ENCODE data around the gene SPAG9. TPM values are rescaled to one million over a fixed set of nuclear protein-coding genes. Genes with fewer than 3 reads are reported as not detected.

SPAG9 gene
- total RNA-seq, 1 experiment from 2014 or later = 77.6 TPM

GRCh38 chr17:50934672-50935220 lies 185.9 kb downstream of the SPAG9 start:
- no peak overlapping the region for H2AFZ ChIP-seq (ENCODE audit: low read depth, low read length, poor library complexity, severe bottlenecking)
- DNase-seq (ENCODE audit: low read depth, low spot score) = no peak
- ChIA-PET RAD21 (ENCODE audit: low non-redundant PET in 1 of 2, low total read pairs in 2 of 2, uncharacterized antibody in 2 of 2, unreplicated experiment in 2 of 2) (no interaction called here), POLR2A (interaction anchor here (1.0 to 2.0 kb wide), 4 partner anchors 9 to 68 kb away, joined by 3 to 17 read pairs (median 4); partner anchors contain the start of gene TOB1), CTCF (no interaction called here)
- no peak for ATAC-seq
- no peaks in the 10 kb centered on the region for H3K9me2 ChIP-seq (ENCODE audit: insufficient read depth)
- no peaks in the 10 kb centered on the region for H3K79me2 ChIP-seq (ENCODE audit: insufficient read depth, low read length)
- no TSS peak for BruUV-seq (replicated peaks)
- intact Hi-C loops (cut with micrococcal nuclease) = no loop called here
- no peaks in the 10 kb centered on the region for H3K36me3 ChIP-seq (ENCODE audit: control insufficient read depth in 1 of 2, insufficient read depth in 2 of 2, low read length in 2 of 2)
- no peak overlapping the region for H3K27ac ChIP-seq (ENCODE audit: low read depth, low read length)
- H4K20me1 ChIP-seq (ENCODE audit: insufficient read depth) = no peaks in the 10 kb centered on the region
- no peak overlapping the region for H3K4me2 ChIP-seq (ENCODE audit: low read length)
- TF ChIP-seq CBX3 (IDR thresholded peaks at IDR 0.05; ENCODE audit: low read depth) (no peak), JUND (IDR thresholded peaks at IDR 0.05) (no peak), TCF7L2 (IDR thresholded peaks at IDR 0.05; ENCODE audit: borderline replicate concordance, extremely low read depth, insufficient read depth, insufficient read length) (no peak), MAX (IDR thresholded peaks at IDR 0.05) (no peak), CTCF (IDR thresholded peaks at IDR 0.05 in 2 of 3, conservative IDR thresholded peaks at IDR 0.05 in 1 of 3; ENCODE audit: borderline replicate concordance in 1 of 3, insufficient read depth in 1 of 3, low read depth in 2 of 3, low read length in 2 of 3) (no peak), SIN3A (IDR thresholded peaks at IDR 0.05; ENCODE audit: low read depth) (no peak), EGR1 (IDR thresholded peaks at IDR 0.05; ENCODE audit: low read depth) (no peak), FOSL1 (IDR thresholded peaks at IDR 0.05; ENCODE audit: low read depth) (no peak), SP1 (IDR thresholded peaks at IDR 0.05; ENCODE audit: low read depth) (no peak), RAD21 (IDR thresholded peaks at IDR 0.05; ENCODE audit: low read depth) (no peak), ZBTB33 (IDR thresholded peaks at IDR 0.05; ENCODE audit: extremely low read depth, insufficient replicate concordance, low read length) (no peak), EZH2 (IDR thresholded peaks at IDR 0.05) (no peak), EZH2phosphoT487 (IDR thresholded peaks at IDR 0.05; ENCODE audit: borderline replicate concordance) (no peak), POLR2AphosphoS5 (IDR thresholded peaks at IDR 0.05; ENCODE audit: low read depth, low read length) (no peak), REST (IDR thresholded peaks at IDR 0.05; ENCODE audit: low read depth) (no peak), ZFX (IDR thresholded peaks at IDR 0.05) (no peak), CEBPB (IDR thresholded peaks at IDR 0.05; ENCODE audit: low read depth) (no peak), SRF (IDR thresholded peaks at IDR 0.05; ENCODE audit: low read depth) (no peak)
- H3K9me3 ChIP-seq (ENCODE audit: control insufficient read depth in 1 of 2, insufficient read depth in 1 of 2, low read depth in 1 of 2, low read length in 2 of 2) = no peaks in the 10 kb centered on the region
- no peaks in the 10 kb centered on the region for H3K27me3 ChIP-seq (ENCODE audit: insufficient read depth, low read length)
- no peak overlapping the region for H3K9ac ChIP-seq (ENCODE audit: low read length)
- H3K4me1 ChIP-seq (ENCODE audit: control insufficient read depth in 1 of 2, insufficient read depth in 2 of 2, low read length in 2 of 2) = peaks cover 0 to 16% of the 10 kb centered on the region in 2 experiments; a peak in 2 of 4 replicates
- no peak overlapping the region for H3K4me3 ChIP-seq (replicated peaks in 1 of 2; ENCODE audit: low read depth in 1 of 2, low read length in 2 of 2)
